Thyroid gland (tissue), 4 donors: ENCODE results near the gene PHLPP1. TPM values are rescaled to one million over a fixed set of nuclear protein-coding genes. Genes with fewer than 3 reads are reported as not detected.

Experiments
- DNase-seq, 2 donors: peaks; one replicate each; pipeline ENCODE4 v3.0.0-alpha.2; 2019
- H3K27ac ChIP-seq, 3 donors: fragments of 200-600 bp; sonication (generic); 1 replicate in 2 of 3; 2 replicates in 1 of 3; pipeline ENCODE4 v1.5.1; 2016 to 2019; ENCODE audit warnings: mild to moderate bottlenecking in 1 of 3, moderate library complexity in 1 of 3
- H3K27me3 ChIP-seq: fragments of 200-600 bp; sonication (generic); one replicate; pipeline ENCODE4 v1.5.1; 2019
- H3K36me3 ChIP-seq, 2 donors: fragments of 200-600 bp; sonication (generic); one replicate each; pipeline ENCODE4 v1.5.1; 2016 to 2019
- H3K4me1 ChIP-seq, 2 donors: fragments of 200-600 bp; sonication (generic); one replicate each; pipeline ENCODE4 v1.5.1; 2017 to 2019
- H3K4me3 ChIP-seq, 3 donors: fragments of 200-600 bp; sonication (generic); replicated peaks in 1 of 3; 1 replicate in 2 of 3; 2 replicates in 1 of 3; pipeline ENCODE4 v1.5.1; 2016; ENCODE audit warnings: mild to moderate bottlenecking in 1 of 3
- H3K9me3 ChIP-seq: fragments of 200-600 bp; sonication (generic); one replicate; pipeline ENCODE4 v1.5.1; 2017
- POLR2A ChIP-seq, 2 donors: fragments of 450-650 bp; IDR thresholded peaks; one replicate each; pipeline ENCODE4 v1.6.1; 2017; ENCODE audit warnings: antibody characterized with exemption in 2 of 2, mild to moderate bottlenecking in 2 of 2, moderate library complexity in 1 of 2
- WGBS, 2 donors: methylation state at CpG; one replicate each; pipeline ENCODE4 v1.1.5; 2017; 5-methylcytosine and 5-hydroxymethylcytosine counted together
- intact Hi-C: fragments of 100-400 bp; cut with DNase I; formaldehyde crosslinking; loops from one replicate; pipeline ENCODE4 v1.15.1; 2023
- total RNA-seq, 4 donors: library from RNA; depleted of rRNA; stranded (reverse); fragments of >200 nt; gene quantifications; one replicate each; pipeline ENCODE4 v1.2.3, GENCODE V29; 2016
- TF ChIP-seq, protein P1 (sequence below), 6 experiments: fragments of 200-600 bp in 3 of 6; fragments of 450-650 bp in 3 of 6; sonication (generic) in 3 of 6; IDR thresholded peaks; one replicate each; pipeline ENCODE4 v1.5.1; 2016 to 2019; ENCODE audit warnings: antibody characterized with exemption in 6 of 6, mild to moderate bottlenecking in 2 of 6, inconsistent platforms in 1 of 6, moderate library complexity in 1 of 6

PHLPP1 gene
- total RNA-seq, 4 donors from 2014 or later, result 14.6 to 22.7 (median 20.4) TPM

DNA sequence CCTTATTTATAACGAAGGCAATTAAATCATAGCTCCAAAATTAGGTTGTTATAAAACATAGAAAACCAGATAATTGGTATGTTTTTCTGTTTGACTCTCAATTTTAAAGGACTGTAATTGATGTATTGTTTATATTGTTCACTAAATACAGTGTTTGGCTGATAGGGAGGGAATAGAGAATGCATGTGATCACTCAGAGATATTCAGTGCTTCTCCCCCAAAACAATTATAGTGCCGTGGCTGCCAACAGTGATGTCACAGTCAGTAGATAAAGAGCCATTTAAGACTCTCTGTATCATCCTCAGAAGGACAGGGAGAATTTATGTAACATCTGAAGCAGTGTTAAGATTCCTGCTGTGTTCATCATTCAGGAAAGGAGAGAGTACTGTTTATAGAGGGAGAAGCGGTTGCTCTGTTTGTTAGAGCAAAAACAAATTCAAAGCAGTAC lies 69.6 kb downstream of the PHLPP1 start:
- 70 to 84% methylated on average over 3 of the region's 3 CpGs for WGBS, 2 donors
- TF ChIP-seq, protein P1, sequence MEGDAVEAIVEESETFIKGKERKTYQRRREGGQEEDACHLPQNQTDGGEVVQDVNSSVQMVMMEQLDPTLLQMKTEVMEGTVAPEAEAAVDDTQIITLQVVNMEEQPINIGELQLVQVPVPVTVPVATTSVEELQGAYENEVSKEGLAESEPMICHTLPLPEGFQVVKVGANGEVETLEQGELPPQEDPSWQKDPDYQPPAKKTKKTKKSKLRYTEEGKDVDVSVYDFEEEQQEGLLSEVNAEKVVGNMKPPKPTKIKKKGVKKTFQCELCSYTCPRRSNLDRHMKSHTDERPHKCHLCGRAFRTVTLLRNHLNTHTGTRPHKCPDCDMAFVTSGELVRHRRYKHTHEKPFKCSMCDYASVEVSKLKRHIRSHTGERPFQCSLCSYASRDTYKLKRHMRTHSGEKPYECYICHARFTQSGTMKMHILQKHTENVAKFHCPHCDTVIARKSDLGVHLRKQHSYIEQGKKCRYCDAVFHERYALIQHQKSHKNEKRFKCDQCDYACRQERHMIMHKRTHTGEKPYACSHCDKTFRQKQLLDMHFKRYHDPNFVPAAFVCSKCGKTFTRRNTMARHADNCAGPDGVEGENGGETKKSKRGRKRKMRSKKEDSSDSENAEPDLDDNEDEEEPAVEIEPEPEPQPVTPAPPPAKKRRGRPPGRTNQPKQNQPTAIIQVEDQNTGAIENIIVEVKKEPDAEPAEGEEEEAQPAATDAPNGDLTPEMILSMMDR (IDR thresholded peaks at IDR 0.05), result no peak
- TF ChIP-seq POLR2A (IDR thresholded peaks at IDR 0.05), result no peak
- intact Hi-C loops, result no loop called here
- Histone ChIP-seq H3K9me3 (no peaks in the 10 kb centered on the region), H3K27ac (no peak overlapping the region), H3K4me3 (no peak overlapping the region), H3K4me1 (peaks cover 16 to 38% of the 10 kb centered on the region in 2 donors), H3K36me3 (no peaks in the 10 kb centered on the region), H3K27me3 (no peaks in the 10 kb centered on the region)
- DNase-seq, result no peak

DNA sequence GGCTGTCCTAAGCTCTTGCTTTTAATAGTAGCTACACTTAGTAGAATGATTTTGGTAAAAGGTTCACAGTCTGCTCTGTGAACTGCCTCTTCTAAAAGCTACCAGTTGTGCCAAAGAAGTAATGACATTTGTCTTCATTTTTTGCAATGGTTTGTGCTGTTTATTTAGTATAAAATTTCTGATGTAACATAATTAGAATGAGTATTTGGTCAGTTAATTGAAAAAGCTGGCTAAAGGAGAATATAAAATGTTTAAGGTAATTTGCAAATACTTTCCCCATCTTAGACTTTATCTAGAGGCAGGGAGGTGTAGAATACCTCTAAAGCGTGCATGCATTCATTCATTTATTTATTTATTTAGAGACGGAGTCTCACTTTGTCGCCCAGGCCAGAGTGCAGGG lies 71.3 kb downstream of the PHLPP1 start:
- Histone ChIP-seq H3K27ac (no peak overlapping the region), H3K4me1 (peaks cover 5 to 29% of the 10 kb centered on the region in 2 donors)
- WGBS, 2 donors, result 96 to 98% methylated on average over 3 of the region's 3 CpGs

DNA sequence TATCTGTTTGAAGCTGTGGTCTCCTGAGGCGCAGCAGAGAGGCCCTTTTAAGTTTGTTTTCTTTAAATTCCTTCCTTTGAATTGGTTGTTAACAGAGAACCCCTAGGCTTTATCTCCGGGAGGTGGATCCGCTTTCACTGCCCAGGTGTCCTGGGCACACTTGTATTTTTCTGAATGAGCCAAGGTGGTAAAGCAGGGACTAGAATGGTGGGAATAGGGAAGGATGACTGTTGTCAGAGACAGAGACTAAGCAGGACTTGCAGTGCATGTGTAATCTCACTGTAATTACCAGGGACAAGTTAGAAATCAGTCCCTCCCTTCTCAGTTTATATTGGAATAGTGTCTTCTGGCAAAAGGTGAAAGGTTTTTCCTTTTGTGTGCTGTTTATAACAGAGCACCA lies 72.8 kb downstream of the PHLPP1 start:
- no peaks in the 10 kb centered on the region for H3K36me3 ChIP-seq
- no peak overlapping the region for H3K27ac ChIP-seq
- no peak for TF ChIP-seq POLR2A (IDR thresholded peaks at IDR 0.05)
- TF ChIP-seq, protein P1 (IDR thresholded peaks at IDR 0.05), result no peak
- no peaks in the 10 kb centered on the region for H3K9me3 ChIP-seq
- H3K4me1 ChIP-seq, result peaks cover 10 to 29% of the 10 kb centered on the region in 2 donors
- H3K4me3 ChIP-seq, result no peak overlapping the region
- intact Hi-C loops, result no loop called here
- no peaks in the 10 kb centered on the region for H3K27me3 ChIP-seq
- no peak for DNase-seq
- WGBS, 2 donors, result 91 to 98% methylated on average over 3 of the region's 3 CpGs

More for the DNA sequence above, 71.3 kb downstream of the PHLPP1 start:
- Histone ChIP-seq H3K27me3 (no peaks in the 10 kb centered on the region), H3K4me3 (no peak overlapping the region), H3K36me3 (no peaks in the 10 kb centered on the region), H3K9me3 (no peaks in the 10 kb centered on the region)
- TF ChIP-seq, protein P1 (IDR thresholded peaks at IDR 0.05), result no peak
- no peak for TF ChIP-seq POLR2A (IDR thresholded peaks at IDR 0.05)
- DNase-seq, result no peak
- intact Hi-C loops, result no loop called here

DNA sequence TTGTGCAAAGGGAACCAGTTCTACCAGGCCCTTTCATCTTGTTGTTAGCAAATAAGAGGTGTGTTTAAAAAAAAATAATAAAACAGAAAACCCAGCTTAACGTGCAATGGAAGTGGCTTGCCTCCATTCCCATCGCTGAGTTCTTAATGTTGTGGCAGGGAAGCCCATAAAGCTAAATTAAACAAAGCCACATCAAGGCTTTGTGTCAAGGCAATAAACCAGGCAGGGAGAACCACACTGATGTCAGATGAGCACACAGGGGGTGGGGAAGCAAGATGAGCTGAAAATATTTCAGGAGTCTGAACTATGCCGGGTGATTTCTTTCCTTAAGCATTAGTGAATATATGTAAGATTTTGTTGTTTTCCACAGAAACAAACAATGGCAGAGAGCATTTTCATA lies 73.5 kb downstream of the PHLPP1 start:
- H3K9me3 ChIP-seq, result no peaks in the 10 kb centered on the region
- H3K27ac ChIP-seq, result no peak overlapping the region
- H3K36me3 ChIP-seq, result no peaks in the 10 kb centered on the region
- H3K27me3 ChIP-seq, result no peaks in the 10 kb centered on the region
- intact Hi-C loops, result no loop called here
- no peak overlapping the region for H3K4me3 ChIP-seq
- peaks cover 10 to 29% of the 10 kb centered on the region in 2 donors for H3K4me1 ChIP-seq
- DNase-seq, result no peak
- TF ChIP-seq, protein P1 (IDR thresholded peaks at IDR 0.05), result no peak
- TF ChIP-seq POLR2A (IDR thresholded peaks at IDR 0.05), result no peak
- 71 to 76% methylated on average over 3 of the region's 3 CpGs for WGBS, 2 donors

DNA sequence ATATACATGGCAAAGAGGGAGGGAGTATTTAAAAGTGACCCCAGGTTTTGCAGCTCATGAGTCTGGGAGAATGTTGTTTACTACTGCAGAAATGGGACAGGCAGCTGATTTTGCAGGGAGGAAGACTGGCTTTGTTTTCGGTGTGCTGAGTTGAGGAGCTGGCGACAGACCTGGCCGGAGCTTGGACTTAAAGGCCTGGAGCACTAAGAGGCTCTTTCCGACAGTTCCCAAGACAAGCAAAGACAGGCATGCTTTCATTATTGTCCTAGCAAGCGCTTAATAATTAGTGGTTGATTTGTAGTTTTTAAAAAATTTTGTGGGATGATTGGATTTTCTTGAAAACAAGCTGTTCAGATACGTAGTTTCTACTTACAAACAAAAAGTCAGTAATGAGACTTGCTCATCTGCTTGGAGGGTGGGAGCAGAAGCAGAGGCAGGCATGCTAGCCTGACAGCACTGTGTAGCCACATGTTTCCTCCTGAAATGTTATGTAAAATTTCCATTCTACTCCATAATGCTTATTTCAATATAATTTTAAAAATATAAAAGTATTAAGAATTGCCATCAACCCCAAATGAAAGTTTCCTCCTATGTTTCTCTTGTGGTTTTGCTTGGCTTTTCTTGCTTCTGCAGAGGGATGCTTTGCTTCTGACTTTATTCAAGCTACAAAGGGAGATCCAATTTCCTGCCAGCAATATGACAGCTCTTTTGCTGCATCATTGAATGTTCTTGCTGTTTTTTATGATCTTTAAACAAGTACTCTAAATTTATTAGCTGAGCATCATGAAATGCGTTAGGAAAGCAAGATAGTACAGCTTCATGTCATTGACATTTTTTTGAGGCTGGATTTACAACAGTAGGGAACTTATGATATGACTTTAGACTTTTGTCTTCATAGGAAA lies 75.8 kb downstream of the PHLPP1 start:
- no peaks in the 10 kb centered on the region for H3K36me3 ChIP-seq
- peaks cover 10 to 27% of the 10 kb centered on the region in 2 donors for H3K4me1 ChIP-seq
- 70 to 82% methylated on average over 7 of the region's 7 CpGs for WGBS, 2 donors
- H3K9me3 ChIP-seq, result no peaks in the 10 kb centered on the region
- no peak overlapping the region for H3K27ac ChIP-seq
- H3K27me3 ChIP-seq, result no peaks in the 10 kb centered on the region
- no peak overlapping the region for H3K4me3 ChIP-seq
- no peak for DNase-seq
- TF ChIP-seq POLR2A (IDR thresholded peaks at IDR 0.05), result no peak
- TF ChIP-seq, protein P1 (IDR thresholded peaks at IDR 0.05), result no peak
- intact Hi-C loops, result no loop called here
